ENCODE results near the gene SLC7A8.

- TF ChIP-seq CTCF (IDR thresholded peaks at IDR 0.05) = no peak
- no peak for TF ChIP-seq POLR2A (IDR thresholded peaks at IDR 0.05)
Measured at GRCh38 chr14:23109769-23110168, 73.7 kb downstream of the SLC7A8 start.
